Skeletal muscle satellite cell (primary cell): ENCODE measurements around the gene CBX4.
A peak's percentile ranks its signal among the peaks of the same experiment; 100 is the strongest.

ENCODE experiments used
- H3K27me3 ChIP-seq: 2 replicates; pipeline ENCODE4 v1.7.0; 2013; ENCODE audit warnings: low read length; ENCODE audit not compliant: control insufficient read depth, insufficient read depth
- H3K36me3 ChIP-seq: 2 replicates; pipeline ENCODE4 v1.7.0; 2013; ENCODE audit warnings: mild to moderate bottlenecking, control low read depth, low read length; ENCODE audit not compliant: insufficient read depth
- H3K4me1 ChIP-seq: 2 replicates; pipeline ENCODE4 v1.7.0; 2013; ENCODE audit warnings: low read length; ENCODE audit not compliant: control insufficient read depth, insufficient read depth
- H3K4me2 ChIP-seq: 2 replicates; pipeline ENCODE4 v1.7.0; 2013; ENCODE audit warnings: mild to moderate bottlenecking, low read length
- H3K4me3 ChIP-seq: 2 replicates; pipeline ENCODE4 v1.7.0; 2013; ENCODE audit warnings: low read length
- H3K9ac ChIP-seq: 2 replicates; pipeline ENCODE4 v1.7.0; 2013; ENCODE audit warnings: mild to moderate bottlenecking, low read depth, low read length, moderate library complexity
- H3K9me3 ChIP-seq: replicated peaks from 2 replicates; pipeline ENCODE4 v1.7.0; 2013; ENCODE audit warnings: mild to moderate bottlenecking, control low read depth, low read length

The CBX4 gene

GRCh38 chr17:79837888-79838521, 1.2 kb downstream of the CBX4 start:
- Histone ChIP-seq H3K36me3 (peaks cover 22% of the 10 kb centered on the region), H3K4me3 (peak overlapping the region; percentile 82), H3K9ac (peak overlapping the region; percentile 75), H3K4me1 (peaks cover 31% of the 10 kb centered on the region), H3K4me2 (peak overlapping the region; percentile 94), H3K27me3 (peaks cover 31% of the 10 kb centered on the region), H3K9me3 (no peaks in the 10 kb centered on the region)

GRCh38 chr17:79836972-79837887, 2.0 kb downstream of the CBX4 start:
- Histone ChIP-seq H3K9me3 (no peaks in the 10 kb centered on the region), H3K4me3 (peak overlapping the region; percentile 82), H3K27me3 (peaks cover 23% of the 10 kb centered on the region), H3K4me2 (peak overlapping the region; percentile 94), H3K9ac (peak overlapping the region; percentile 75), H3K4me1 (peaks cover 36% of the 10 kb centered on the region), H3K36me3 (peaks cover 23% of the 10 kb centered on the region)

- no peak overlapping the region for H3K9ac ChIP-seq
- H3K4me2 ChIP-seq: peak overlapping the region; percentile 94
- no peaks in the 10 kb centered on the region for H3K9me3 ChIP-seq
- H3K36me3 ChIP-seq: peaks cover 23% of the 10 kb centered on the region
- H3K27me3 ChIP-seq: peaks cover 17% of the 10 kb centered on the region
- H3K4me3 ChIP-seq: peak overlapping the region; percentile 82
- H3K4me1 ChIP-seq: peaks cover 42% of the 10 kb centered on the region
Measured at GRCh38 chr17:79836510-79836971, 2.7 kb downstream of the CBX4 start.

- H3K9me3 ChIP-seq: no peaks in the 10 kb centered on the region
- no peak overlapping the region for H3K9ac ChIP-seq
- peaks cover 44% of the 10 kb centered on the region for H3K4me1 ChIP-seq
- peak overlapping the region; percentile 94 for H3K4me2 ChIP-seq
- no peak overlapping the region for H3K4me3 ChIP-seq
- peaks cover 11% of the 10 kb centered on the region for H3K27me3 ChIP-seq
- H3K36me3 ChIP-seq: peaks cover 23% of the 10 kb centered on the region
Measured at GRCh38 chr17:79835953-79836509, 3.2 kb downstream of the CBX4 start.

- H3K4me1 ChIP-seq: peaks cover 40% of the 10 kb centered on the region
- no peak overlapping the region for H3K4me3 ChIP-seq
- H3K9ac ChIP-seq: no peak overlapping the region
- H3K27me3 ChIP-seq: peaks cover 6% of the 10 kb centered on the region
- H3K4me2 ChIP-seq: no peak overlapping the region
- H3K9me3 ChIP-seq: no peaks in the 10 kb centered on the region
- peaks cover 23% of the 10 kb centered on the region for H3K36me3 ChIP-seq
Measured at GRCh38 chr17:79835470-79835899, 3.8 kb downstream of the CBX4 start.

- peaks cover 23% of the 10 kb centered on the region for H3K36me3 ChIP-seq
- no peaks in the 10 kb centered on the region for H3K9me3 ChIP-seq
- peaks cover 39% of the 10 kb centered on the region for H3K4me1 ChIP-seq
- no peak overlapping the region for H3K4me2 ChIP-seq
- no peak overlapping the region for H3K9ac ChIP-seq
- no peak overlapping the region for H3K4me3 ChIP-seq
- no peaks in the 10 kb centered on the region for H3K27me3 ChIP-seq
Measured at GRCh38 chr17:79834565-79835469, 4.4 kb downstream of the CBX4 start.

GRCh38 chr17:79833744-79834564, 5.3 kb downstream of the CBX4 start:
- H3K4me3 ChIP-seq: no peak overlapping the region
- H3K4me1 ChIP-seq: peaks cover 36% of the 10 kb centered on the region
- H3K9ac ChIP-seq: no peak overlapping the region
- no peaks in the 10 kb centered on the region for H3K27me3 ChIP-seq
- H3K4me2 ChIP-seq: no peak overlapping the region
- no peaks in the 10 kb centered on the region for H3K9me3 ChIP-seq
- peaks cover 23% of the 10 kb centered on the region for H3K36me3 ChIP-seq

- Histone ChIP-seq H3K9me3 (no peaks in the 10 kb centered on the region), H3K27me3 (no peaks in the 10 kb centered on the region), H3K9ac (no peak overlapping the region), H3K4me1 (peaks cover 36% of the 10 kb centered on the region), H3K4me2 (no peak overlapping the region), H3K4me3 (no peak overlapping the region), H3K36me3 (peaks cover 23% of the 10 kb centered on the region)
Measured at GRCh38 chr17:79833110-79833450, 6.2 kb downstream of the CBX4 start.

GRCh38 chr17:79832218-79833109, 6.8 kb downstream of the CBX4 start:
- Histone ChIP-seq H3K4me3 (no peak overlapping the region), H3K4me1 (peaks cover 30% of the 10 kb centered on the region)

More at GRCh38 chr17:79832218-79833109, 6.8 kb downstream of the CBX4 start:
- no peak overlapping the region for H3K9ac ChIP-seq
- H3K27me3 ChIP-seq: no peaks in the 10 kb centered on the region
- peak overlapping the region; percentile 67 for H3K4me2 ChIP-seq
- no peaks in the 10 kb centered on the region for H3K9me3 ChIP-seq
- peaks cover 23% of the 10 kb centered on the region for H3K36me3 ChIP-seq
